NT2/D1 (cell line): ENCODE data around the gene CBX1.

Source experiments
- SUZ12 ChIP-seq: IDR thresholded peaks from 2 replicates; pipeline ENCODE4 v1.6.1; 2011; ENCODE audit not compliant: insufficient read length, insufficient read depth; ENCODE audit errors: extremely low read depth
- YY1 ChIP-seq: IDR thresholded peaks from 2 replicates; pipeline ENCODE4 v1.6.1; 2011; ENCODE audit not compliant: insufficient read length, insufficient read depth

GRCh38 chr17:48068491-48068961 is 32.8 kb downstream of the CBX1 start:
- TF ChIP-seq YY1 (no peak), SUZ12 (no peak)
